ENCODE results near the gene UCK2.

The UCK2 gene

DNA sequence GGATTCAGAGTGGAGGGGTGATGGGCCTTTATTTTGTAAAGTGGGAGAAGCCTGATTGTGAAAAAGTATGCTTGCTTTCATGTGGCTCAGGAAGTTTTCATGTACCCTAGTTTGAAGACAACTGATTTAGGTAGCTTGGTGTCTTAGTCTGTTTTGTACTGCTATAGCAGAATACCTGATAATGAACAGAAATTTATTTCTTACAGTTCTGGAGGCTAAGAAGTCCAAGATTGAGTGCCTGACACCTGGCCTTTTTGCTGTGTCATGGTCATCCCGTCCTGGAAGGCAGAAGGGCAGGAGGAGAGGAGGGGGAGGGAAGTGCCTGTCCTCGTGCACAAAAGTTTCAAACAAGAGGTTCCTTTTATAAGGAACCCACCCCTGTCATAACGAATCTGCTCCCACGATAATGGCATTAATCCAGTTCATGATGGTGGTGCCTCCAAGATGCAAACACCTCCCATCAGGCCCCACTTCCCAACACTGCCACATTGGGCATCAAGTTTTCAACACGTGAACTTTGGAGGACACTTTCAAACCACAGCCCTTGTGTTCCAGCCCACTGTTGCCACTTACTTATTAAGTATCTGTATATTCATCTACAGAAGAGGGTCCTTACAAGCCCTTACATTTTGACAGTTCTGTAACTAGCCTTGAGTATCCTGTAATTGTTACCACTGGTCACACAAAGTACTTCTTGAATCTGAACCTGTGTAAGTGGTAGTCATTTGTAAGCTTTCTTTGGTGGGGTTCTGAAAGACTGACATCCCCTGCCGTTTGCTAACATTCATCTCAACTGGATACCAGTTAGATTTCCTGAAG, 9.5 kb downstream of the UCK2 start:
- no peak for DNase-seq

DNA sequence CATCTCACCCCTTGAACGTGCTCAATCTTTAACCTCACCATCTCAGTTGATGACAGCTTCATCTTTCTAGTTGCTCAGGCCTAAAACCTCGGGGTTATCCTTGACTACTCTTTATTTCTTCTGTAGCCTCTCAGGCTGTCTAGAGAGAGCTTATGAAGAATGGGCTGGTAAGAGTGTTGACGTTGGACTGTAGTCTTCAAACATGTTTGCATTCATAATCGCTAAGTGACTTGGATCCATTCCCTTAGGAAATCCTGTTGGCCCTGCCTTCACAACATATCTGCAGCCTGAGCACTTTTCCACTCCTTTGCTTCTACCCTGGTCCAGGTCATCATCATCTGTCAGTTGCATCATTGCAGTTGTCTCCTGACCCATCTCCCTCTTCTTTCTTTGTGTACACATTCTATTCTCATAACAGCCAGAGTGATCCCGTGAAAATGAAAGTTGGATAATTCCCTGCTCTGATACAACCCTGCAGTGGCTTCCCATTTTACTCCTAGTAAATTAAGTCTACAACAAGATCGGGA, 10.5 kb downstream of the UCK2 start:
- DNase-seq: no peak

DNA sequence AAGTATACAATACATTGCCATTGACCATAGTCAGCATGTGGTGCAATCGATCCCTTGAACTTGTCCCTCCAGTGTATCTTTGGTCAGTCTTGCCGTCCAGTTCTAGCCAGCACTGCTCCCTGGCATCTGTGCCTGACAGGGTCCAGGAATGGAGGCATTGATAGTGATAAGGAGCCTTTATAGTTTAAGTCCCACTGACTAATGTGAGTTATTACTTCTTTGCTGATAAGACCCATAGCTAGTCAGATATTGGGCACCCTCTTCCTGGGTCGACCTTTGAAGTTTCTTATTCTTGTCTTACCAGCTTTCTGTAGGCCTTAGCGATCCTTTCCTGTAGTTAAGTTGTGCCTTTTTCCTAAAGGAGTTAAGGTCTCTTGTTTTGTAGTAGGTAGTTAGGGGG, 13.0 kb downstream of the UCK2 start:
- no peak for DNase-seq

DNA sequence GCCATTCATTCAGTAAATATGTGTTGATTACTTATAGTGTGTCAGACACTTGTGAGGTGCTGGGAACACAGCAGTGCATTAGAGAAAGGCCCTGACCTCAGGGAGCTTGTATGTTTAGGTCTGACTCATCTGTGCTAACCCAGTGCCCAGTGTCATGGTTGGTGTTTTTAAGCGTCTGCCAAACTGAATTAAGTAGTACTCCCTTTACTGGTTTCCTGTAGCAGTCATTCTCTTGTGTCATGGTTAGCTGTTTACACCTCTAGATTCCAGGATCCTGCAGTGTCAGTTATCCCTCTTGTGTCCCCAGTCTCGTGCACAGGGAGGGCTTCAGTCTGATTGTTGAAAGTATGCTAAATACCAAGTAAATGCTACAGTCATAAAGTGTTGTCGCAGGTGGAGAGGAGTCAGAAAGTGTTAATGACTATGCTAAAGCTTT, 14.2 kb downstream of the UCK2 start:
- DNase-seq: no peak

DNA sequence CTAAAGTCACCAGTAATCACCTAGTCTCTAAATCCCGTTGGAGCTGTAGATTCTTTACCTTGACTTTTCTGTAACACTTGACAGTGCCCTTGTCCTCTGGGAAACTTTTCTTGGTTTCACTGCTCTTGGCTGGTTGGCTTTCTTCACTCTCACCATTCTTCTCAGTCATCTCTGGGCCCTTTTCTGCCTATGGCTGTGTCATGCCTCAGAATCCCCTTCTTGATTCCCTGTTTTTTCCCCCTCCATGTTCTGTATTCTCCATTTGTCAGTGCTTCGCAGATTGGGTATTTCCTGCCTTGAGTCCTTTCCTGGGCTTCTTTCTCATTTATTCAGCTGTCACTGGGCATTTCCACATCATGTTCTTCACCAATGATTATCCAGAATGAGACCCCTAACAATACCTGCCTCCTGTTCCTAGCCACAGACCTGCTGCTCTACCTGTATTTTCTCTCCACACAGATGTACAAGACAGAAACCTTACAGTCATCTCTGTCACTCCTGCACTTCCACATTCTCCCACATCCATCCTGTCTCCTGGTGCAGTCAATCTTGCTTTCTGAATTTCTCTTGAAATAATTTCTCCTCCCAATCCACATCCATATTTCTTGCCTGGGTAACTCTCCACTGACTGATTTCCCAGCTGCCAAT, 14.7 kb downstream of the UCK2 start:
- no peak for DNase-seq

DNA sequence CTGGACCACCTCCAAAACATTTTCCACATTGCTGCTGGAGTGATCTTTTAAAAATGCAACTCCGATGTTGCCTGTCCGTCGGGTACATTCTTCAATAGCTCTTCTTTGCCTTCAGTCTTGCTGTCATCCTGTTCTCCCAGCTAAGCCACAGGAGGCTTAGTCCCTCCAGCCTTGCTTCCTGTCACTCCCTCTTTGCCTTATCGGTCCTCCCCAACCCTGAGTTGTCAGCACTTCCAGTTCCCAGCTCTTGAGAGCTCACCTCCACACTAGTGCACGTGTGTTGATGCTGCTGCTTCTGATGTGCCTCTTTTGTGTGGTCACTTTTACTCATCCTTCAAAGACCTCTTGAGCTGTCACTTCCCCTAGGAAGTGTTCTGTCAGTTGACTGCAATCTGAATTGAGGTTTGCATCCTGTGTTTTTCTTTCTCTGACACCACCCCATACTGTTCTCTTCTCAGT, 15.3 kb downstream of the UCK2 start:
- no peak for DNase-seq

DNA sequence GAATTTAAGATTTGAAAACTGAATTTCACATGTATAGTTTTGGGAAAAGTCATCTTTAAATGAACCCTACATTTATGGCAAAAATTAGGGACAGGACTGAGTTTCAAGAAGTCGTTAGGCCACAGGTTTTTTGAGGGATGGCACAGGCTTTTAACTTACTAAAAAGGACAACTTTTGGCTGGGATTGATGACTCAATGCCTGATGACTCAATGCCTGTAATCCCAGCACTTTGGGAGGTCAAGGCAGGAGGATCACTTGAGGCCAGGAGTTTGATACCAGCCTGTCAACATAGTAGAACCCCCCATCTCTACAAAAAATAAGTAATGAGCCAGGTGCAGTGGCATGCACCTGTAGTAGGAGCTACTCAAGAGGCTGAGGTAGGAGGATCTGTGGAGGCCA, 15.9 kb downstream of the UCK2 start:
- DNase-seq: no peak

DNA sequence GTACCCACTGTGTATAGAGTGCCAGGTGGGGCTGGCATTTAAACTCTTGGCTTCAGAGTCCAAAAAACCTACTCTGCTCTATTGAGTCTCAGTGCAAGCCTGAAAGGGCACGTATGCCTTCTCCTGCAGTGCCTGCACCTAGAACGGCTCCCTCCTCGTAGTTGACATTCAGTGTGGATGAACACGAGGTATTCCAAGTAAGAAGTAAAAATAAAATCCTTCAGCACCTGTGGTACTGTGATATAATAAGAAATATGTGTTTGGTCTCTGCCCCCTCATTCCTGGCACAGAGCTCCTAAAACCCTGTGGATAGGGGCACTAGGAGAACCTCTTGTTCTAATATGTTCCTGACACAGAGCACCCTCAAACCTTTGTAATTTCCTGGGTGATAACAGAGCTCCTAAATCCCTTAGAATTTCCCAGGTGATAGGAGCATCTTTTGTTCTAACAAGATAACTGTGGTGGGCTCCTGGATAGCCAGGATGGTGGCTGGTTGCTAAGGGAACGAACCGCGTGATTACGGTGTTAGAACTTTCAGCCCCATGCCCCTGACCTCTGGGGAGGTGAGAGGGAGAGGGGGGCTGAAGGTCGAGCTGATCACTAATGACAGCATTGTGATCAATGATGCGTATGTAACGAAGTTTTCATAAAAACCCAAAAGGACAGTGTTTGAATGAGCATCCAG, 16.8 kb downstream of the UCK2 start:
- no peak for DNase-seq

DNA sequence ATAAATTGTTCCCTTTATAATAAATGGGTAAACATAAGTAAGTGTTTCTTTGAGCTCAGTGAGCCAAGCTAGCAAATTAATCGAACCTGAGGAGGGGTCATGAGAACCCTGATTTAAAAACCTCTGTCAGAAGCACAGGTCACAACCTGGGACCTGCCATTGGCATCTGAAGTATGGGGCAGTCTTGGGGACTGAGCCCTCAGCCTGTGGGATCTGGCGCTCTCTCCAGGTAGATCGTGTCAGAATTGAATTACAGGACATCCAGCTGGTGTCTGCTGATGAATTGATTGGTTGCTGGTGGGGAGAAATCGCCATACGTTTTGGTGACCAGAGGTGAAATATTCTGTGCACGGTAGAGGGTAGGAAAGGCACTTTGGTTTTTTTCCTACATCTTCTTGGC, 17.5 kb downstream of the UCK2 start:
- DNase-seq: no peak

DNA sequence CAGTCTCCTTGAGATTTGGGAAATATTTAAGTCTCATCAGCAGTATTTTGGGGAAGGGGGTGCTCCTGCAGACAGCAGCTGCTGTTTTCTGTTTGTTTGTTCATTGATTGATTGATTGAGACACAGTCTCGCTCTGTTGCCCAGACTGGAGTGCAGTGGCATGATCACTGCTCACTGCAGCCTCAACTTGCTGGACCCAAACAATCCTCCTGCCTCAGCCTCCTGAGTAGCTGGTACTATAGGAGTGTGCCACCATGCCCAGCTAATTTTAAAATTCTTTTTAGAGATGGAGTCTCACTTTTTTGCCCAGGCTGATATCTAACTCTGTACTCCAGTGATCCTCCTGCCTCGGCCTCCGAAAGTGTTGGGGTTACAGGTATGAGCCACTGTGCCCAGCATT, 18.2 kb downstream of the UCK2 start:
- DNase-seq: no peak

DNA sequence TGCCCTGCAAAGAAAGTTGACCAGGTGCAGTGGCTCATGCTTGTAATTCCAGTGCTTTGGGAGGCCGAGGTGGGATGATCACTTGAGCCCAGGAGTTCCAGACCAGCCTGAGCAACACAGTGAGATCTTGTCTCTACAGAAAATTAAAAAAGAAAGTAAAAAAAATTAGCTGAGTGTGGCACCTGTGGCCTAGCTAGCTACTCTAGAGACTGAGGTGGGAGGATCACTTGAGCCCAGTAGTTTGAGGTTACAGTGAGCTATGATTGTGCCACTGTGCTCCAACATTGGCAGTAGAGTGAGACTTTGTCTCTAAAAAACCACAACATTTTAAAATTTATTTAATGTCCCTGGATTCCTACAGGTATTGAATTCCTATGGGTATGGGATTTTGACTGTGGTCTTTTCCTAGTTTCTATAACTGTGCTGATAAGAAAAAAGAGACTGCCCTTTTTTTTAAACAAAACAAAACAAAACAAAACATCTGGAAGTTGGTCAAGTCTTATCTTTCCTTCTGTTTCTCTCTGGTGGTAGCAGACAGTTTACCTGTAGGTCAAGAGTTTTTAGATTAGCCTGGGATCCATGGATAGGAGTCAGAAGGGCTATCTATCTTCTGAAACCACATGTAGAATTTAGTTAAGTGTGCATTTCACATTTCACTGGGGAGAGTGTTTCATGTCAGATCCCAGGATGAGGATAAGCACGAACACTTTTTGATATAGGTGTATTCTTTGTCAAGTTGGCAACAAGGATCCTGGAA, 18.8 kb downstream of the UCK2 start:
- no peak for DNase-seq

DNA sequence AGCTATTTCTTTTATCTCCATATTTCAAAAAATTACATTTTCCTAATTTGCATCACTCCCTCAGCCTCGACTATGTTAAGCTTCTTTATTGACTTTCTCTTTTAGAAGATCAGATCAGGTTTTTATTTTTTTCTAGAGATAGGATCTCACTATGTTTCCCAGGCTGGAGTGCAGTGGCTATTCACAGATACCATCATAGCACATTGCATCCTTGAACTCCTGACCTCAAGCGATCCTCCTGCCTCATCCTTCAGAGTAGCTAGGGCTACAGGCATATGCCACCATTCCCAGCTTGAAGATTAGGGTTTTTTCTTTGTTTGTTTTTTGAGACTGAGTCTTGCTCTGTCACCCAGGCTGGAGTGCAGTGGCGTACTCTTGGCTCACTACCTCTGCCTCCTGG, 20.1 kb downstream of the UCK2 start:
- DNase-seq: no peak

DNA sequence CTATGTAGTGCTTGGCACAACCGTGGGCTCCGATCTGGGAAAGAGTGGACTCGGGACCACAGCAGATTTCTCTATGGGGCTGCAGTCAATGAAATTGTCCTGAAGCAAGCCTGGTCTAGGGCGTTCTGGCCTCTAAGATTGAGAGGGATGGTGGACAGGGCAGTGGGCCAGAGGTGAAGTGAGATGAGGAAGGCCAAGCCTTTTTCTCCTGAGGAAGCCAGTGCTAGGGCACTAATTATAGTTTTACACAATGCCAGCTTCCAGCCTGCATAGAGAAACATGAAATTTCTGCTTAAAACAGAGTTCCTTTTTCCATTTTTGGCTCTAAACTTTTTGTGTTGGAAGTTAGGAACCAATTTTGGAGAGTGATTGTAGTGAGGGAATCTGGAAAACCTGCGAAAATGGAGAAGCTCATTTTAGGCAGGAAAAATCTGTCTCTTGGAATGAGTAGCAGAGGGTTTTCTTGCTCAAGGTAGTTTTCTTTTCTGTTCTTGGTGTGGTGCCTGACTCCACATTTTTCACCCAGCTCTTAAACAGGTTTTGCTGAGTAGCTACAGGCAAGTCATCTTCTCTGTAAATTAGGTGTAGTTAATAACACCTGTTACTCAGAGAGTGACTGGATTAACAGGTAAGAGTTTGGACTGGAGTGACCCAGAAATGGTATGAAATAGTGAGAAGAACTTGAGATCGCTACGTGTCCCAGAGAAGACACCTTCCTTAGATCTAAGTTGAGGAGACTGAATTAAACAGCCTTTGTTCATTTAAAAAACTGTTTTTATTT, 22.1 kb downstream of the UCK2 start:
- no peak for DNase-seq

DNA sequence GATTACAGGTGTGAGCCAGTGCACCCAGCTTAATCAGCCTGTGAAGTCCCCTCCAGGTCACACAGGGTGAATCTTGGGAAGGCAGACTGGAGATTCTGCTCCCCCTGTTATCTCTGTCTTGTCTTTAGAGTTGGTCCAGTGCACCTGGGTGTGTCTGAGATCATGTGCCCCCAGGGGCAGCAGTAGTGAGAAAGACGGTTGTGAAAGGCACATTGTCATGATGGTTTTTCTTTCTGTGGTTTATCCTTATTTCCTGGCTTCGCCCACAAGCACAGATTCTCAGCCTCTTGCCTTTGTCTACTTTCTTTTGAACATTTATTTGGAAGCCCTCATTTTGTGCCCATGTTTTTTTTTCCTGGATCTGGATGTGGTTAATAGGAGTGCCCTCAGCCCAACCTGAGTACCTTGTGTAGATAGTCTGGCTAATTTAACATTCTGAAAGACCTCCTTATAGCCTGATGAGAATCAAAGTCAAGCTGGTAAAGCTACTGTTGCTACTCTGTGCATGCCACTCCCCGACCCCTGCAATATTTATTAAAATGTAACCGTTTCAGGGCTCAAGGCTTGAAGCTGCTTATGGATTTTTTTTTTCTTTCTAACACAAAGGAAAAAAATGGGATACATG, 23.7 kb downstream of the UCK2 start:
- no peak for DNase-seq

DNA sequence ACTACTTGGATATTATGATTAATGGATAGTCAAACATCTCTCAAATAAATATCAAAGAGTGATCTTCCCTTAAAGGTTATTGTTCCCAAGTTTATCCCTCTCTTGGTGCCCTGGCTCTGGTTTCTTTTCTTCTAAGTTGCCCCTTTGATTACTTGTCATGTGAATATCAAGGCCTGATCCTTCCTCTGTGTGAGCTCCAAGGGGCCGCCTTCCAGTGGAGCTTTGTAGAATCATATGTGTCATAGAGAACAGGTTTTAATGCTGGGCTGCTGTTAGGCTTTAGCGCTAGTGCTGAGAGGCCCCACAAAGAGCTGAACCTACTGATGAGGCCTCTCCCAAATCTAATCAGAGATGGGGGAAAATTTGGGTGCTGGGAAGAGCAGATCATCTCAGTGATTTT, 25.5 kb downstream of the UCK2 start:
- no peak for DNase-seq

DNA sequence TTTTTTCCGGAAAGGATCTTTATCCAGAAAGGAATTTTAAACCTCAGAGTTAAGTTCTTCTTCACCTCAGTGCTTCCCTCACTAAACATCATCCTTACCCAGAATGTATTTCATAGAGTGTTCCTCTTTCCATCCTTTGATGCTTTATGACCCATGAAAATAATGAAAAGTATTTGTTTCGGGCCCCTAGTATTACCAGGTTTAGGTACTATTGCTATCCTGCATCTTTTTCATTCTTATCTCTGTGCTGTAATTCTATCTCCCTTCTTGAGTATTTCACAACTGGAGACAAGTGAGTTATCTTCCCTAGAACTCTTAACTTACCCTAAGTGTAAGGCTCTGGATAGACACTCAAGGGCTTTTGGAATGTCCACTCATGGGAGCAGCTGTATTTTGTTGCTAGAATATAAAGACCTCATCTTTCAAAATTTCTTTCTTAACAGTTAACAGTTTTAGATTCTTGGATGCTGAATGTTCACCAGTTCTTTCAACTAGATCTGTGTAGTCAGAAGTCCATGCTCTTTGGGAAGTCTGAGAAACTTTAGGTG, 26.2 kb downstream of the UCK2 start:
- no peak for DNase-seq

DNA sequence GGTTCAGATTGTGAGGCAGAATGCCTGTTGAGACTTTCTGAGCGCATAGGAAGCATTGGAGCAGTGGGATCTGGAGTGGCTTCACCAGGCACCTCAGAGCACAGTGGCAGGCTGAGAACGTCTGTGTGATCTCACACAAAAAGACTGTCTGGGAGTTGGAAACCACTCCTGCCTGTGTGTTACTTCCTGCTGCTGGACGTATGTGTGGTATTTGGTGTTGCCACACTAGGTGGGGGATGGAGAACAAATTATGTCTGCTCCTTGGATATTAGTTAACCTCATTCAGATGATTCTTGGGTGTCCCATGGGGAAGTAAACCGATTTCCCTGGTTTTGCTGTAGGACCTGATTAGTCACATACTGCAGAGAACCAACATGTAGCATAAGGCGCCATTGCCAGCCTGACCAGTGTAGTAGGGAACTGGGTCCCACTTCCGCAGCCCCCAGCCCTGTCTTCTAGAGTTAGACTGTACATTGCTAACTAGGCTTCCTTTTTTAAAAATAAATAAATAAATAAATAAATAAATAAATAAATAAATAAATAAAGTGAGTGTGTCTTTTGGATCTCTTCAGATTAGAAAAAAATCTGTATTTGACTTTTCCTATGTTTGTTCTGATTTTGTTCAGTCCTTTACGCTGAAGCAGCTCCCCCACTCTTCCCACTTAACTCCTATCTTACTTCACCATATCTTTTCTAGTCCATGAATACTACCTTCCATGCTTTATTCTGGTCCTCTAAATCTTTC, 26.9 kb downstream of the UCK2 start:
- DNase-seq: no peak

DNA sequence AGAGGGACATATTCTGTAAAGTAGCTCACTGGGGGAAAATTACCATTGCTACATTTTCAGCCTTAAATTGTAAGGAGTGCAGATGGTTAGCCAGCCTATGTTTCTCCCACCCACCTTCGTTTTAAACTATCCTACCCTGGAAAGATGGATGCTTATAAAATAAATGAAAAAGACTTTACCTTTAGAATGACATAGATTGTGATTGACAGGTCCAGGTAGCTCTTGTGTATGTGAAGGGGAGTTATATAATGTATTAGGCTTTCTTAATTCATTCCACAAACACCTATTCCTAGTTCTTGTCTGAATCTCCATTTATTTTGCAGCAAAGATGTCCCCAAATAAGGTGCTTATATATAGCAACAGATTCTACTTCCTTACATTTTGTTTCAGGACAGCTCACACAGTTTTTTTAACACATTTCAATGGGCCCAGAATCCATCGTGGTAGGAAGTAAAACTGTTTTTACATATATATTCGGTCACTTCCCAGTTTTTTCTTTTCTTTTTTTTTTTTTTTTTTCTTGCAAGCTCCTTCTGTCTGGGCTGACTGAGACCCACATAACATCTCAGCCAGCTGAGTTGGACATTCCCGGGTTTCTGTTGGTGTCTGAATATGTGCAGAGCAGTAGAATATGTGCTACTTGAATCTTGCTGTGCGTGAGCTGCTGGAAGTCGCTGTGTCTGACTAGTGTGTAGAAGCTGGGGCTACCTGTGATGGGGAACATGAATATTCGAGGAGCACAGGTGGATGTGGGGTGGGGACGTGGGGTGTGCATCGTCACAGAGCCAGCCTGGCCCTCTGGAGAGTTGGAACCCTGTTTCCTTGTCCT, 27.8 kb downstream of the UCK2 start:
- DNase-seq: no peak

DNA sequence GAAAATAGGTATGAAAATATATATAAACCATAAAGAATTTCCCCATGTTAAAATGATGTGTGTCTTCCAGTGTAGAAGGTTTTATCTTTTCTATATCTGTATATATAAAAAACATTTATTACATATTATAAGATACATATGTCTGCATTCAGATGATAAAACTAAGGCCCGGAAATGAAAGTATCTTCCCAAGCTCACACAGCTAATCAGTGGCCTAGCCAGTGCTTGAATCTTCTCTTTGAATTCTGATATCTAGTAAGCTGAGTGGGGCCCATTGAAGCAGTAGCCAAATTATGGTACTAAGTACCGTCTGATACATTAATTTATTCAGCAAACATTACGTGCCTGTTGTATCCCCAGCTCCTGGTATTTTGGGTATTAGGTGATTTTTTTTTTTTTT, 28.6 kb downstream of the UCK2 start:
- DNase-seq: no peak

DNA sequence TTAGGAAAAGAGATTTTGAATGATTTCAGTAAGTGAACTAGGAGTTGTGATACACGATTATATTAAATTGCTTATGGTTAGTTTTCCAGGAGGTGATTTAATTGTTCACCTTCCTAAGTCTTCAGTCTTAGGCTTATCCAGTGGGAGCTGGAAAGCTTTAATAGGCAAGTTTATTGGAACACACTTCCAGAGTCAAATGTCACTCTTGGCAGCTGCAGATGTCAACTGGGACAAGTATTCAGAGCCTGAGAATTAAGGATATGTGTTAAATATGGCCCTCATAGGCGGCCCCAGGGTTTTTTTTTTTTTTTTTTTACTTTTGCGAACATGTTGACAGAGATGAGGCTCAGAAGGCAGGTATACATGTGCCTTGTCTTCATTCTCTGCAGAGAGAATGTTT, 29.2 kb downstream of the UCK2 start:
- no peak for DNase-seq
